C1 segment of cervical spinal cord (tissue), 14 donors: Measurements from ENCODE around the gene SPRED2.
A peak's percentile ranks its signal among the peaks of the same experiment; 100 is the strongest.

Source experiments
- DNase-seq, 14 donors: peaks; one replicate each; lab custom pipeline; 2025; lab: John Stamatoyannopoulos, UW

The SPRED2 gene, protein sequence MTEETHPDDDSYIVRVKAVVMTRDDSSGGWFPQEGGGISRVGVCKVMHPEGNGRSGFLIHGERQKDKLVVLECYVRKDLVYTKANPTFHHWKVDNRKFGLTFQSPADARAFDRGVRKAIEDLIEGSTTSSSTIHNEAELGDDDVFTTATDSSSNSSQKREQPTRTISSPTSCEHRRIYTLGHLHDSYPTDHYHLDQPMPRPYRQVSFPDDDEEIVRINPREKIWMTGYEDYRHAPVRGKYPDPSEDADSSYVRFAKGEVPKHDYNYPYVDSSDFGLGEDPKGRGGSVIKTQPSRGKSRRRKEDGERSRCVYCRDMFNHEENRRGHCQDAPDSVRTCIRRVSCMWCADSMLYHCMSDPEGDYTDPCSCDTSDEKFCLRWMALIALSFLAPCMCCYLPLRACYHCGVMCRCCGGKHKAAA

DNA sequence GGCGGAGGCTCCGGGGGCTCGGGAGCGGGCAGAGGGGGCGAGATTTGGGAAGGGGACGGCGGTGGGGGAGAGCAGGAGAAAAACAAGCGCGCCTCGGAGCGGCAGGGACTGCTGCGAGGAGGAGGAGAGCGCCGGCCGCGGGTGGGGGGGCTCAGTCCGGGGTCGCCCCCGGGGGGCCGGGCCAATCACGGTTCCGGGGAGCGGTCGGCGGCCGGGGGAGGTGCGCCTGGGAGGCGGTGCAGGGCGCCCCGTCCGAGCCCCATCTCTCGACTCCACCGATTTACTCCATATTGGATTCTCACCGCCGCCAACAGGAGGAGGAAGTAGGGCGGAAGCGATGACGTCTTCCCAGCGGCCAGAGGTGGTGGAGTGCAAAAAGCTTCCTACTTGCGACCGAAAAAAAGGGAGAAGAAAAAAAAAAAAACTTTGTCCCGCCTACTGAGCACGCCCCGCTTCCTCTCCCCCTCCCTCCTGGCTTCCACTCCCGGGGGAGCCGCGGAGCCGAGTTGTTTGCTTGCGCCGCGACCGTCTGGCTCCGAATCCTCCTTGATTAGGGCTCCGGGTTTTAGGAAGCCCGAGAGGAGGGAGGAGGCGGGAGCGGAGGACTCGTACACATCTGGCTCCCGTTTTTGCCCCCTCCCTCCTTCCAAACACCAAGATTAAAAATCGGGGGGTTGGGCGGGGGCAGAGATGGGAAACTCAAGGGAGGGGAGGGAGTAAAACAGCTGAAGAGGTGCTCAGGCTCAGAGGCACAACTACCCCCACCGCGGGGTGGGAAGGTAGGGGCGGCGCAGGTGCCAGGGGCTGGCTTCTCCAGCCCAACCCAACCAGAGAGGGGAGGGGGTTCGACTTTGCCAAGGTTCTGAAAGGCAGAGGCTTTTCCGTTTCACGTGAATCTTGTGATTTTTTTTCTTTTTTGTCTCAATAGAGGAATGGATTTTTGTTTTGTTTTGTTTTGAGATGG lies at the start of gene SPRED2:
SPRED2 (minus strand) TSS at position 373 of the 964 bp plus-strand sequence. CDS start 612 bp downstream, outside the sequence.
- DNase-seq = peak; percentile 22 to 90 (median 84)

DNA sequence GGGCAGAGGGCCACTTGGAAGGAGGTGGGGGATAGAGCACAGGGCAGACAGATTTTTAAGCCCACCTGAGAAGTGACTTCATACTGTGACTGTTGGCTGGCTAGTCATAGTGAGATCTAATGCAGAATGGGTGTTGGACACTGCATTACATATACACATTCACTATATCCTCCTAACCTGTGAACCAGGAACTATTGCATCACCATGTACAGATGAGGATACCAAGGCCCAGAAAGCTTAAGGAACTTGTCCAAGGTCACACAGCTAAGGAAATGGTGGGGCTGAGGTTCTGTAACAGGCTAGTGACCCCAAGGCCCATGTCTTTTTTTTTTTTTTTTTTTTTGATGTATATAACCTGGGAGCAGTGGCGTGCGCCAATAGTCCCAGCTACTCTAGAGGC lies 49.6 kb upstream of the SPRED2 start:
- DNase-seq = no peak

DNA sequence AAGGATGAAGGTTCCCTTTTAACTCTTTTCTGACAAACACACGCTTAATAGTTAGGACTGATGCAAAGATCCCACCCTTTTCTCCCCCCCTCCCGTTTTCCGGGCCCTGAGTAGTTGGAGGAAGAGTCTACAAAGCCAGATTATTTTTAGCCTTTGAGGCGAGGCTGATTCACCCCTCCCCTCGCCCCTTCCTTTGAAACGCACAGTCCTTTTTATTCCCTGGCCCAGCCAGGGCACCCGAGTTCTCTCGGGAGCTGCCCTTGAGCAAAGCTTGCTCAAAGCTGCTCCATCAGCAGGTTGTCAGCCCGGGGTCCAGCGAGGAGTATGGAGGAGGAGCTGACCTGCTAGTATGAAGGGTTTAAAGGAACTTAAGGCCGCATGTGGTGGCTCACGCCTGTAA lies 47.1 kb upstream of the SPRED2 start:
- peak in 1 of 14 donors; percentile 6 for DNase-seq

DNA sequence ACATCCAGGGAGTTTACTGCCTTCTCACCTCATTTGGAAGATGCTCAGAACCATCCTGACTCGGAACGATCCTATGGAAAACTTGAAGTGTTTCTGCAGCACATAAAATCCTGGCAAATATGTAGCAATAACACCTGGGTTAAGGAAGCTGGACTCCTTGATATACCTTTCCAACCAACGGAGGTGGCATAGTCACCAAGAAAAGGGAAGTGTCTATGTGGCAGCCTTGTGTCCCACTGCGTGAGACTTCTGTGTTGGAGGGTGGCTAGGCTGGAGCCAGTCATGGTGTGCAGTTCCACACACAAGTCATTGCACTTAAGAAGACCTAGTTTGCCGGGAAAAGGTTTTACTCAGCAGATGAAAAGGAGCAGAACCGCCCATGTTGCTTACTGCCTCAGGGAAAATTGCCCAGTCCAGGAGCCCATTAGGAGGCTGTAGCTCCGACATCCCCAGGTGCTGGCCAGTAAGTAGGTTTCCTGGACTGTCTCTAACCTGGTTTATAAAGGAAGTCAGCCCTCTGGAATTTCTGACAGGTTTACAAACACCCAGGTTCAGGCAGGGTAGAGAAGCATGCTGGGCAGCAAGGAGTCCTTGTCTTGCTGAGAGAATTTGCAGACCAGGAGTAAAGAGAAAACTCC lies 46.2 kb upstream of the SPRED2 start:
- DNase-seq = no peak

DNA sequence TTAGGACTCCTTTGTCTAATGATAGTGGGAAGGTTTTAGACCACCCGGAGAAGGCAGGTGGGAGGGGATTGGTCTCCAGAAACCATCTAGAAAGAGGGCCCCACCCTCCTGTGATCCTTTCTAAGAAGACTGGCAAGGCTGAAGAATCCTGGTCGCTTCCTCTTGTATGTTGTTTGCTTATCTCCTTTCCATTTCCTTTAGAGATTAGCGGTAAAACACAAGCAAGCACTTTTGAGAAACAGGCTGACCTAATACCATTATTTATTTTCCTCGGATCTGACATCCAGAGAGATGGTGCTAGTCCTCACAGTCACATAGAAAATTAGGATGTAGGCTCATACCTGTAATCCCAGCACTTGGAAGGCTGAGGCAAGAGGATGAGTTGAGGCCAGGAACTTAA lies 45.2 kb upstream of the SPRED2 start:
- no peak for DNase-seq

DNA sequence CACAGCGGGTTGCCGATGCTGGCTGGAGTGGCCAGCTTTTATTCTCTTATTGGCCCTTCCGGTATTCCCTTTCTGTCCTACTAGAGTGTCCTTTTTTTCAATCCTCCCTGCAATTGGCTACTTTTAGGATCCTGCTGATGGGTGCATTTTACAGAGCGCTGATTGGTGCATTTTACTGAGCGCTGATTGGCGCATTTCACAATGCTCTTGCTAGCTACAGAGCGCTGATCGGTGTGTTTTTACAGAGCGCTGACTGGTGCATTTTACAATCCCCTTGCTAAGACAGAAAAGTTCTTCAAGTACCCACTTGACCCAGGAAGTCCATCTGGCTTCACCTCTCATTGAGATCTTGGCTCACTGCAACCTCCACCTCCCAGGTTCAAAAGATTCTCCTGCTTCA lies 44.4 kb upstream of the SPRED2 start:
- no peak for DNase-seq

DNA sequence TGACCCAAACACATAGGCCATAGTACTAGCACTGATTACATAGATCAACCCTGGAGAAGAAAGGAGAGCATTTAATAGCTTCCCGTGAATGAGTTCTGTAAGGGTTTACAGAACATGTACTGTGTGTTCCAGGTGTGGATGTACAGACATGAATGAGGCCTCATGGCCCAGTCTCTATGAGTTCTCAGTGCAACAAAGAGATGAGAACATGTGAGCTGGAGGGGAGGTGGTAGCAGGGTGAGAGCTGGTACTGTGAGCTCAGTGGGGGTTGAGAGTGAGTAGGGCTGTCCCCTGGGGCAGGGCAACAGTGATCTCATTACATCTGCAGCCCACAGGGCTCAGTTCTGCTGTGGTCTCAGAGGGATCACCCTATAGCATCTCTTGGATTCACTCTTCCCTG lies 42.6 kb upstream of the SPRED2 start:
- no peak for DNase-seq

DNA sequence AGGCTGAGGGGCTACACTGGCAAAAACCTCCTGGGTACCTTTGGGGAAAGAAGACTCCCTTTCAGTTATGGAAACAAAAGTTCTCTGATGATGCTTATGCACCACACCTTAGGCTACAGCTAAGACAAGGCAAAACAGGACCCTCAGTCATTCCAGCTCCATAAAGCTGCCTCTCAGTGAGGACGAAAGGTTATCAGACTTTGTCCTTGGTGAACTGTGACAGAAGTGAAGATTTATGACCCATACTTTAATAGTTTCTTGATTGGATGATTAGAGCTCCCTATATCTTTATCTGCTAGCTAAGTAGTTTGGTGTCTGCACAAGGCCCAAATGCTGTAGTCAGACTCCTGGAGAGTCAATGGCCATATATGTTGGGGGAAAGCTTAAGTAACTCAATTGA lies 40.6 kb upstream of the SPRED2 start:
- no peak for DNase-seq

DNA sequence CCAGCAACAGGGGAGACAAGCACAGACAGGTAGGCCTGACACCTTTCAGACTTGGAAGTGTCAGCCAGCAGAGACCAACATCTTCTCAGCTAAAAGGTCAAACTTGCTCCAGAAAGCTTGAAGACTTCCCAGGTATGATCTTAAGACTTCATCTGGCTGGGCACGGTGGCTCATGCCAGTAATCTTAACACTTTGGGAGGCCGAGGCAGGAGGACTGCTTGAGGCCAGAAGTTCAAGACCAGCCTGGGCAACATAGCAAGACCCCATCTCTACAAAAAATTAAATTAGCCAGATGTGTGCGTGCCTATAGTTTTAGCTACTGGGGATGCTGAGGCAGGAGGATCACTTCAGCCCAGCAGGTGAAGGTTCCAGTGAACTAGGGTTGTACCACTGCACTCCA lies 39.0 kb upstream of the SPRED2 start:
- DNase-seq = no peak

DNA sequence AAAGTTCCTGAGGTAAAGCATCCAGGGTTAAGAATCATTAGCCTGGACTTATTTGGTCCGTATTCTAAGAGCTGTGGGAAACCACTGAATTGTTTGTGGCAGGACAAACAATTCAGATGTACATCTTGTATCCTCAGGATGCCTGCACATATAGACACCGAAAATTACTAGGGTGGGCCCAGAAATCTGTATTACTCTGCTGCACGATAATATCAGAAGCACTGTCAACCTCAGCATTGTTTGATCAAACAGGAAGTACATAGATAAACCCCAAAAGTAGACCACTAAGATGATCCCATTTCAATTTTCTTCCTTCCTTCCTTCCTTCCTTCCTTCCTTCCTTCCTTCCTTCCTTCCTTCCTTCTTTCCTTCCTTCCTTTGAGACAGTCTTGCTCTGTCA lies 34.2 kb upstream of the SPRED2 start:
- no peak for DNase-seq

DNA sequence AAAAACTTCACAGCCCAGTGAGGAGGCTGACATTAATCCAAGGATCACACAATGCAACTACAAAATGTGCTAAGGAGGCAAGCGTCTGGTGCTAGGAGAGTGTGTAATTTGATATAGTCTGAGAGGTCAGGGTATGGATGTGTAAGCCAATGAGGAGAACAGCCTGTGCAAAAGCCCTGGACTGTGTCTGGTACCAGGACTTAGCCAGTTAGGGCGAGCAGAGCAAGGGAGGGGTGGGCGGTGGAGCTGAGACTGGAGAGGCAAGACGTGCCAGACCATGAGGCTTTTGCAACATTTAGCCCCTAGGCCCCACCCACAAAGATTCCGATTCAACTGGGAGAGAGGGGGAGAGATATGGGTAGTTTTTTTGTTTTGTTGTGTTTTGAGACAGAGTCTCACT lies 33.5 kb upstream of the SPRED2 start:
- DNase-seq = no peak

DNA sequence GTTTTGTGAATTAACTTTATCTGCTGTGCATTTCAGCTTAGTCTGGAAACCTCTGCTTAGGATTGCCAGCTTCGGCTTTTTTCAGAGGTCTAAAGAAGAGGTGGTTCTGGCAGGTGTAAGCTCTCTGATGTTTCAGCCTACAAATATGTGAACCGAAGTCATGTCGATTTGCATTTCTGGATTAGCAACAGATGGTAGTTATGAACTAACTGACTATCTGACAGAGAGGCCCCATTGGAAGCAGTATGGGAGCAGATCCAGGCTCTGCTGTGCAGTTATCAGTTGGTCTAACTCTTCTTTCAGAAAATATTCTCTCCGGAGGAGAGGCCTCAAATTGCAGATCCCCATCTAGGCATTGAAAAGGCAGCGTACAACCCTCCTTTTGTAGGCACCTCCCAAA lies 32.7 kb upstream of the SPRED2 start:
- DNase-seq = no peak

DNA sequence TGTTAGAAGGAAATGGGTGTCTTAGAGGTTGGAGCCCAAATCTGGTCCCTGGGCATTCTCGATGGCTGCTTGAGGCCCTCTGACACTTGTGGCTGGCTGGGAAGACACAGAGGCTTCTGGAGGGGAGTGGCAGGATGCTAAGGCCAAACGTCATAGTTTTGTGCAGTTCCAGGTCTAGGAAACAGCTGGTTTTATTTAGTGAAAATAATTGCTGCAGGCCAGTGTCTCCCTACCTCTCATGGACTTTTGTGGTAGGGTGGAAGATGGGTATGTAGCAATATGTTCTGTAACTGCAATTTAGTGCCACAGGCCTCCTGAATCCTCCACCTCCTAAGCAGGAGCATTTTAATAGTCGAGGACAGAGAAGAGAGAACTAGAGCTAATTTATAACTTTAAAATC lies 32.2 kb upstream of the SPRED2 start:
- DNase-seq = no peak

DNA sequence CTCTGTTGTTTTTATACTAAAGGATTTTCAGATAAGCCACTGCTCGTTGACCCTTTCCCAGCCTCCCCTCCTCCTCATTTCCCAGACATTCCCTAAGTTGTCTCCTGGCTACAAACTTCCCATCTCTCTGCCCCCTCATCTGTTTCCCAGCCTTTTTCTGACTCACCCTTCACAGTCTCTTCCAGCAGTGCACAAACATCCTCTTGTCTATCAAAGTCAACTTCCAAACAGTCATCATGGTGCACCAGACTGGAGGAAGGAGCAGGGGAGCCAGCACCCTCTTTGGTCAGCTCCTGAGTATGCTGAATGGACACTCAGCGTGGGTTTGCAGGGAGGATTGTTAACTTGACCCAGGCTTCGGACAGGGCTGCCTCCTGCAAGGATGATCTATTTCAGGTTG lies 26.6 kb upstream of the SPRED2 start:
- no peak for DNase-seq

DNA sequence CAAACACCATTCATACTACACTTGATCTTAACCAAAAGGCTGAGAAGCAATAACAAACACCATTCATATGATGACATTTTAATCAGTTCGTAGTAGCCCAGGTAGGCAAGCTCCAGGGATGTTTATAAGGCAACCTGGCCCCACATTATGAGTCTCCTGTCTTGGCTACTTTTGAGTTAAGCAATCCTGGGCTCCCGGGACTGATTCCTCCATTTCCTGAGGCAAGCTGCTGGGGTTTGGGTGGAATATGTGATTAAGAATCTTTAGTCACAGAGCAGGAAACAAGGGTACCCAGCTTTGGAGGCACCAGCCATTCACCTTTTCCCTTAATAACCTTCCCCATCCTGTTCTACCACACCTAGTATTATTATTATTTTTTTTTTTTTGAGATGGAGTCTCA lies 24.5 kb upstream of the SPRED2 start:
- no peak for DNase-seq

DNA sequence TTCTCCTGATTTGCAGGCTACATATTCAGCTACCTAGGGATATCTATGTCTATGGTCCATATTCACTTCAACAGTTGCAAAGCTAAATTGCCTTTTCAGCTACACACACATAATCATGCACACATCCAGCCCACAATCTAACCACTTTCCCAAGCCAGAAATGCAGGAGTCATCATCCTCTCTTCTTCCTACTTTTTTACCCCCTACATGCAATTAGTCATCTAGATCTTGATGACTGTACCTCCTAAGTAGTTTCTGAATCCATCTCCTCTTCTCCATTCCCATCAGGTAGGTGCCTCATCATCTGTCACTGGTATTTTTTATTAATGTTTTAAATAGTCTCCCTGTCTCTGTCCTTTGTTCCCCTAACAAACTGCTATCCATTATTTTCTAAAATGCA lies 23.7 kb upstream of the SPRED2 start:
- no peak for DNase-seq

DNA sequence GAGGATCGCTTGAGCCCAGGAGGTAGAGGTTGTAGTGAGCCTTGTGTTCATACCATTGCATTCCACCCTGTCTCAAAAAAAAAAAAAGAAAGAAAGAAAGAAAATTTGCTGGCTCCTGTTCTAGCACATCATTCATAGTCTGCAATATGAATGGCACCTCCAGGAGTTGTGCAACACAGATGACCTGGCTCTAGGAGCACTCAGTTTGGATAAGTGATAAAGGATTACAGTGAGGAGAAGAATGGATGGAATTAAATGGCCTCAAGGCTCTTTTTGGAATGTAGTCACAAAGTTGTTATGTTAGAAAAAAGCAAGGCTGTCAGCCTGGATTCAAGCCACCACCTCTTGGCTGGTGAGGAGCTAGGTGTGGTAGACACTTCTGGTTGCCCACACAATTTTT lies 21.5 kb upstream of the SPRED2 start:
- no peak for DNase-seq

DNA sequence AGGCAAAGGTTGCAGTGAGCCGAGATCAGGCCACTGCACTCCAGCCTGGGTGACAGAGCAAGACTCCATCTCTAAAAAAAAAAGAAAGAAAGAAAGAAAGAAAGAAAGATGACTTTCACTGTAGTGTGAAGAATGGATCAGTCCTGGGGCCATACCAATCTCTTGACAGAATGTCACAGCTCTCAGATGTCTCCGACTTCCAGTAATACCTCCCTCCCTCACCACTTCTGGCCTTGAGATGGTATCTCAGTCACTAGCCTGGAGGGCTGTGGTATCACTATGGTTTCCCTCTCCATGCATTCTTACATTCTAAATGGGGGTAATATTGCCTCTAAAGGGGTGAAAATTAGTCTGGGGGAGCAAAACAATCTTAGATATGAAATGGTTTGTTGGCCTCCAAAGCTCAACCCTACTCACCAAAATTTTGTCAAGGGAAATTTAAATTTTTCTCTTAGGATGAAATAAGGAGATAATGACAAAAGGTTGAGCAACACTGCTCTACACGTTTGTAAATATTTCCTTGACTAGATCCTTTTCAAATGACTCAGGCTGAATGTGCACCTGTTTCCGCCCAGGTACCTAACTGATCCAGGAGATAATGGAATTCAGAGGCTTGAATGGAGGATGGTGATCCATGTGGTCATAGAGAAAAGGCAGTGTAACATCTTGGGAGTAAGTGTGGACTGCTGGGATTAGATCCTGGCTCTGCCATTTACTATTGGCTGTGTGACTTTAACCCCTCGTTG lies 19.9 kb upstream of the SPRED2 start:
- DNase-seq = no peak

DNA sequence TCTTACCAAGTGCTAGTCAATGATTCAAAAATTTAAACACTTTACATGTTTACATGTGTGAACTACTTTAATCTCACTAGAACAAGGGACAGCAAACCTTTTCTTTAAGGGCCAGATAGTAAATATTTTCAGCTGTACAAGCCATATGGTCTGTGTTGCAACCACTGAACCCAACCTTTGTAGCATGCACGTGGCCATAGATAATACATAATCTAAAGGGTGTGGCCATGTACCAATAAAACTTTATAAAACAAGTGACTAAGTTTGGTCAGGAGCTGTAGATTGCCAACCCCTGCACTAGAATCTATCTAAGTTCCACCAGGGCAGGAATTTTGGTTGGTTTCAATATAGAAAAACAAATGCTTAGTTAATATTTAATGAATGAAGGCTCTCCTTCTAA lies 18.4 kb upstream of the SPRED2 start:
- DNase-seq = no peak

DNA sequence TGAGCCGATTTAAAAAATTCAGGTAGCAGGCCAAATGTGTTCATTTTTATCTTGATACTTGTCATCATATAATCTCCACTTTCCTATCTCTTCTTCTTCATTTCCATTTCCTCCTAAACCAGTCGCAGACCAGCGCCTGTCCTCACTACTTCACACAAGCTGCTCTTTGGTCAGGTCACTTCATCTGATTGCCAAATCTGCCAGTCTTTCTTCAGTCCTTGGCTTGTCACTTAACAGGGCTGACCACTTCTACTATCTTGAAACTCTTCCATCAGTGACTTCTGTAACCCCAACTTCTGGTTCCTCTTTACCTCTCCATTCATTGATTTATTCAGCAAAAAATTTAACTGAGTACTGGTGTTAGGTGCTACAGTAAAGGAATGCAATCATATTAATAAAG lies 18.0 kb upstream of the SPRED2 start:
- DNase-seq = no peak

DNA sequence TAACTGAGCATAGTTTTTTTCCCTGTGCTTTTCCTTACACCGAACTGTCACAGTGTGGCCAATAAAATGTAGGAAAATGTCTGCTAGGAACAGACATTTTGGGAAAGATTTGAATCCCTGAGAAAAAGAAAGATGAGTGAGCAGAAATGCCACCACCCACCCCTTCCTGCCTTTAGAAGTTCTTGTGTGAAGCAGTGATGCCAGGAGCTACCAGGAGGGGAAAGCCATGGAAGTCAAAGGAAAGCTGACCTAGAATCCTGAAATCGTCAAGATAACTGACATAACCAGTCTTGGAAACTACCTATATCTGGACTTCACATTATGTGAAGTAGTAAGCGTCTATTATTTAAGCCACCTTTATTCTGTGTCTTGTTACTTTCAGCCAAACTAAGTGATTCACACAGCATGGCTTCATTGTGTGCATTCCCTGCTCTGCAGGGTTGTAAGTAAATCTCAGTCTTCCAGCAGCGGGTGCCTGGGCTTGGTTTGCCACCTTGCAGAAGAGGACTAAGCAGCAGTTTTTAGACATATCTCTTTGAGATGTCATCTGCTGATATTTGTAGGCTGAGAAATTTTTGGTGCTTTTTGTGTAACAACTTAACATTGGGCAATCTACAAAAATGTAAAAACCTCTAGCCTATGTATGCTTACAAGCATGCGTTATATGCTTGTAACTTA lies 11.2 kb upstream of the SPRED2 start:
- DNase-seq = no peak
